ENCODE measurements around the gene TASP1. TPM values are rescaled to one million over a fixed set of nuclear protein-coding genes. Genes with fewer than 3 reads are reported as not detected.

TASP1 gene
- total and polyA plus RNA-seq, 7 donors = 4.8 to 13.0 (median 8.3) TPM

DNA sequence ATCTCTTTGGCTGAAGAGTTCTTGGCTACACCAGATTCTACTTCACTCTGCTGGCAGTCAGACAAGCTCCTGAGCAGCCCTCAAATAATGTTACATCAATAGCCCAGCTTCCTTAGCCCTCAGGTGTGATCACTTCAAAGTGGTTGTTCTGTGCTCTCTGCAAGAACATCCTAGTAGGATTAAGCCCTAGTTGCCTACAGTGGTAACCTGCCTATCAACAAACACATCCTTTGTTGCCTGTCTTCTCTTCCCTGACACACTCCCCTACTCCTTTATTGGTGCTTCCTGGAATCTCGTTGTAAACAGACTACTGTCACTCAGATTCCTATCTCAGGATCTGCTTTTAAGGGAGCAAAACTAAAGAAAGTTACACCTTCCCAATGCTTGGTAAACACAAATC is 45.1 kb upstream of the TASP1 start:
- no peak for DNase-seq
- Histone ChIP-seq H3K4me3 (no peak overlapping the region), H3K27ac (no peak overlapping the region), H3K4me1 (no peaks in the 10 kb centered on the region), H3K36me3 (no peaks in the 10 kb centered on the region), H3K27me3 (no peaks in the 10 kb centered on the region), H3K9me3 (no peaks in the 10 kb centered on the region)
- intact Hi-C loops (cut with DNase I) = no loop called here
- WGBS, 2 donors = 9 to 11% methylated on average over 1 of the region's 1 CpG
- TF ChIP-seq EP300 (IDR thresholded peaks at IDR 0.05) (no peak), POLR2A (IDR thresholded peaks at IDR 0.05) (no peak), POLR2AphosphoS5 (IDR thresholded peaks at IDR 0.05) (no peak)
- TF ChIP-seq, protein P1, sequence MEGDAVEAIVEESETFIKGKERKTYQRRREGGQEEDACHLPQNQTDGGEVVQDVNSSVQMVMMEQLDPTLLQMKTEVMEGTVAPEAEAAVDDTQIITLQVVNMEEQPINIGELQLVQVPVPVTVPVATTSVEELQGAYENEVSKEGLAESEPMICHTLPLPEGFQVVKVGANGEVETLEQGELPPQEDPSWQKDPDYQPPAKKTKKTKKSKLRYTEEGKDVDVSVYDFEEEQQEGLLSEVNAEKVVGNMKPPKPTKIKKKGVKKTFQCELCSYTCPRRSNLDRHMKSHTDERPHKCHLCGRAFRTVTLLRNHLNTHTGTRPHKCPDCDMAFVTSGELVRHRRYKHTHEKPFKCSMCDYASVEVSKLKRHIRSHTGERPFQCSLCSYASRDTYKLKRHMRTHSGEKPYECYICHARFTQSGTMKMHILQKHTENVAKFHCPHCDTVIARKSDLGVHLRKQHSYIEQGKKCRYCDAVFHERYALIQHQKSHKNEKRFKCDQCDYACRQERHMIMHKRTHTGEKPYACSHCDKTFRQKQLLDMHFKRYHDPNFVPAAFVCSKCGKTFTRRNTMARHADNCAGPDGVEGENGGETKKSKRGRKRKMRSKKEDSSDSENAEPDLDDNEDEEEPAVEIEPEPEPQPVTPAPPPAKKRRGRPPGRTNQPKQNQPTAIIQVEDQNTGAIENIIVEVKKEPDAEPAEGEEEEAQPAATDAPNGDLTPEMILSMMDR (IDR thresholded peaks at IDR 0.05) = no peak

DNA sequence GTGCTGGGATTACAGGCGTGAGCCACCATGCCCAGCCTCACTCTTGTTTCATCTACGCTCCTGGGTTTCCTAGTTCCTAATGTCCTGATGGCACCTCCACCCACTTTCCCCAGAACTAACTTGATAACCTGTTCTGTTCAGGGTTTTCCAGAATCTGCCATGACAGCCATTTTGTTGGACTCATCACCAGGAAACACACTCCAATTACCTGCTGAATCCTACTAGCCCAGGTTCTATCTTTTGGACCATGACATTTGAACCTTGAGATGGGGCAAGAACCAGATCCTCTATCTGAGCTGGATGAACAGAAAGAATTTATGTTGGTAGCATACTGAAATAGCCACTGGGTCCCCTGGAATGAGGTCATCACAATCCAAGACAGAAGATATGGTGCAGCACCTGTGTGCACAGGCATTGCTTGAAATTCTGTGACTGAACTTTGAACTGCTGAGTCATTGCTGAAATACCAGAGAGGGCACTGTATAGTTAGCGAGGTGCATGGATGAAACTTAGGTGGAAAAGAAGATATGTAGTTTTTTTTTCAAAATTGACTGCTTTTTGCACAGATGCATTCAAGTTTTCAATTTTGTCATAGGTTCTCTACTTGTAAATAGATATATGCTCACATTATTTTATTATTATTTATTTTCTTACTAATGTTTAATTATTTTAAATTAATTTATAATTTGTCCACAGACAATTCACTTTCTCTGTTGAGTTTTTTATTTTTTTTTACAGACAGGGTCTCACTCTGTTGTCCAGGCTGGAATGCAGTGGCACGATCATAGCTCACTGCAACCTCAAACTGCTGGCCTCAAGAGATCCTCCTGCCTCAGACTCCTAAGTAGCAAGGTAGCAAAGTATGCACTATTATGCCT is 42.8 kb upstream of the TASP1 start:
- Histone ChIP-seq H3K4me3 (no peak overlapping the region), H3K27ac (no peak overlapping the region), H3K27me3 (no peaks in the 10 kb centered on the region), H3K36me3 (no peaks in the 10 kb centered on the region), H3K4me1 (no peaks in the 10 kb centered on the region), H3K9me3 (no peaks in the 10 kb centered on the region)
- 77 to 87% methylated on average over 4 of the region's 4 CpGs for WGBS, 2 donors
- DNase-seq = no peak
- TF ChIP-seq POLR2AphosphoS5 (IDR thresholded peaks at IDR 0.05) (no peak), POLR2A (IDR thresholded peaks at IDR 0.05) (no peak), EP300 (IDR thresholded peaks at IDR 0.05) (no peak)
- TF ChIP-seq, protein P1 (IDR thresholded peaks at IDR 0.05) = no peak
- intact Hi-C loops (cut with DNase I) = no loop called here

DNA sequence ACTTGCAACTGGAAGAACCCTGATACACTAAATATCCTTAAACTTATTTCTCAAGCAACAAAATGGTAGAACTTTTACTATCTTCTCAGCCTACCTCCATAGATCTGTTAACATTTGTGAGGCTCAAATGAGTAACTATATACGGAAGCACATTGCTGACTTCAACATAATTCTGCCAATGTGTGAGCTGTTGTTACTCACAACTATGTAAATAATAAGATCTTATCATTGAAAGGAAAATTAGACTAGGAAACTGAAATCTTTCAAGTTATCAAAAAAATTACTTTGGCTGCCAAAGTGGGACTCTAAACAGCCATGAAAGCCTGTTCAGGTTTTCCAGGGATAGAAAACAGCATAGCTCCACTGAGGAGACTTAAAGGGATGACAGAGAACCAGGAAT is 40.2 kb upstream of the TASP1 start:
- intact Hi-C loops (cut with DNase I) = no loop called here
- H3K4me1 ChIP-seq = no peaks in the 10 kb centered on the region
- no peaks in the 10 kb centered on the region for H3K27me3 ChIP-seq
- H3K9me3 ChIP-seq = no peaks in the 10 kb centered on the region
- H3K27ac ChIP-seq = no peak overlapping the region
- no peak overlapping the region for H3K4me3 ChIP-seq
- no peaks in the 10 kb centered on the region for H3K36me3 ChIP-seq
- no peak for DNase-seq
- TF ChIP-seq, protein P1 (IDR thresholded peaks at IDR 0.05) = no peak
- no peak for TF ChIP-seq EP300 (IDR thresholded peaks at IDR 0.05)
- TF ChIP-seq POLR2AphosphoS5 (IDR thresholded peaks at IDR 0.05) = no peak
- TF ChIP-seq POLR2A (IDR thresholded peaks at IDR 0.05) = no peak
- WGBS, 2 donors = 85 to 88% methylated on average over 1 of the region's 1 CpG

DNA sequence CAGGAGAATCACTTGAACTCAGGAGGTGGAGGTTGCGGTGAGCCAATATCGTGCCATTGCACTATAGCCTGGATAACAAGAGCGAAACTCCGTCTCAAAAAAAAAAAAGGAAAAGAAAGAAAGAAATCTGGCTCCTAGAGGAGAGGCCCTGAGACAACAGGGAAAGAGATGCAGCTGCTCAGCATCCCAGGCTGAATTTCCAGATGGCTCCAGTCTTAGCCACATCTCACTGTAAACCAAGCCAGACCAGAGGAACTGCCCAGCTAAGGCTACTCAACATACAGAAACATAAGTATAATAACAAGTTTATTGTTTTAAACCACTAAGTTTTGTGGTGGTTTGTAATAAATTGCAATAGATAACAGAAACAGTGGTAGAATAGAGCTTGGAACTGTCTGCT is 38.5 kb upstream of the TASP1 start:
- H3K36me3 ChIP-seq = no peaks in the 10 kb centered on the region
- peaks cover 0 to 2% (median 0%) of the 10 kb centered on the region in 4 donors for H3K4me1 ChIP-seq
- no peaks in the 10 kb centered on the region for H3K27me3 ChIP-seq
- TF ChIP-seq EP300 (IDR thresholded peaks at IDR 0.05) (no peak), POLR2AphosphoS5 (IDR thresholded peaks at IDR 0.05) (no peak), POLR2A (IDR thresholded peaks at IDR 0.05) (no peak)
- TF ChIP-seq, protein P1 (IDR thresholded peaks at IDR 0.05) = no peak
- no peak overlapping the region for H3K27ac ChIP-seq
- WGBS, 2 donors = 79 to 88% methylated on average over 4 of the region's 4 CpGs
- H3K9me3 ChIP-seq = no peaks in the 10 kb centered on the region
- no peak for DNase-seq
- no peak overlapping the region for H3K4me3 ChIP-seq
- intact Hi-C loops (cut with DNase I) = no loop called here
